GM19193 (cell line): Measurements from ENCODE around the gene NCAPH2.

Source experiments
- POLR2A ChIP-seq: IDR thresholded peaks from 4 replicates; pipeline ENCODE4 v1.6.1; 2011; ENCODE audit not compliant: insufficient read depth, insufficient read length; ENCODE audit errors: extremely low read depth

Gene NCAPH2

DNA sequence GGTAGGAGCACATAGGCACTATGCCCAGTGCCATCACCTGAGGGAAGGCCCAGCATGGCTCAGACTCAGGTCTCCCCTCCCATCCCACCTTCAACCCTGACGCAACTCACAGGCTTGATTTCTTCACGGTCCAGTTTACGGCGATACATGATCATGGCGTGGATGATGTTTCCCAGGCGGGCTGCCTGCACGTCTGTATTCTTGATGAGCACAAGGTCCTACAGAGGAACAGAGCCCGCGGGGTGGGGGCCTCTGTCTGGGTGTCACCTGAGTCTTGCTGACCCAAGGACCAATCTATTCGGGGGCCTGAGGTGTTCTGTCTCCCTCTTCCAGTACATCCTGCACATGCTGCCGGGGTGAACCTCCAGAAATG lies 66.3 kb downstream of the NCAPH2 start:
- no peak for TF ChIP-seq POLR2A
